ENCODE measurements around the gene LRP5.

The LRP5 gene

DNA sequence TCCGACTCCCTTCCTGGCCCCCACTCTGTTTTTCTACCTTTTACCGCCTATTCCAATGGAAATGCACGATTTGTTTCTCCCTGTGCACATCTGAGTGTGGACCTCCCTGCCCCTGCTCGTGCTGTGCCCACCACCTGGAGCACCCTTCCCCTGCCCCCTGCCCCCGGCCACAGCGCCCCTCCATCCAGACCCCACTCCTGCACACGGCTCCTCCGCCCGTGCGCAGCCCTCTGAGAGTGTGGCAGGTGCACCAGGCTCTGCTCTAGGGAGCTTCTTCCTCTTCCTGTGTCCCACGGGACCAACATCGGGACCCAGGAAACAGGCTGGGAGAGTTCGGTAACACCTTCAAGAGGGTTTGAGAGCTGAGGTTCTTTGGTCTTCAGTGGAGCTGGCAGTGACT lies 62.9 kb downstream of the LRP5 start:
- TF ChIP-seq, protein P1, sequence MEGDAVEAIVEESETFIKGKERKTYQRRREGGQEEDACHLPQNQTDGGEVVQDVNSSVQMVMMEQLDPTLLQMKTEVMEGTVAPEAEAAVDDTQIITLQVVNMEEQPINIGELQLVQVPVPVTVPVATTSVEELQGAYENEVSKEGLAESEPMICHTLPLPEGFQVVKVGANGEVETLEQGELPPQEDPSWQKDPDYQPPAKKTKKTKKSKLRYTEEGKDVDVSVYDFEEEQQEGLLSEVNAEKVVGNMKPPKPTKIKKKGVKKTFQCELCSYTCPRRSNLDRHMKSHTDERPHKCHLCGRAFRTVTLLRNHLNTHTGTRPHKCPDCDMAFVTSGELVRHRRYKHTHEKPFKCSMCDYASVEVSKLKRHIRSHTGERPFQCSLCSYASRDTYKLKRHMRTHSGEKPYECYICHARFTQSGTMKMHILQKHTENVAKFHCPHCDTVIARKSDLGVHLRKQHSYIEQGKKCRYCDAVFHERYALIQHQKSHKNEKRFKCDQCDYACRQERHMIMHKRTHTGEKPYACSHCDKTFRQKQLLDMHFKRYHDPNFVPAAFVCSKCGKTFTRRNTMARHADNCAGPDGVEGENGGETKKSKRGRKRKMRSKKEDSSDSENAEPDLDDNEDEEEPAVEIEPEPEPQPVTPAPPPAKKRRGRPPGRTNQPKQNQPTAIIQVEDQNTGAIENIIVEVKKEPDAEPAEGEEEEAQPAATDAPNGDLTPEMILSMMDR (IDR thresholded peaks at IDR 0.05) = no peak
- H3K36me3 ChIP-seq = peaks cover 0 to 11% (median 0%) of the 10 kb centered on the region in 3 donors
- DNase-seq = peak in 1 of 2 donors; percentile 62
- no peaks in the 10 kb centered on the region for H3K9me3 ChIP-seq
- intact Hi-C loops (cut with DNase I; ENCODE audit: low total_unique reads) = no loop called here
- H3K27me3 ChIP-seq = no peaks in the 10 kb centered on the region
- peak overlapping the region; percentile 91 to 94 for H3K27ac ChIP-seq
- H3K4me3 ChIP-seq = no peak overlapping the region
- peaks cover 16 to 97% (median 83%) of the 10 kb centered on the region in 4 donors for H3K4me1 ChIP-seq

DNA sequence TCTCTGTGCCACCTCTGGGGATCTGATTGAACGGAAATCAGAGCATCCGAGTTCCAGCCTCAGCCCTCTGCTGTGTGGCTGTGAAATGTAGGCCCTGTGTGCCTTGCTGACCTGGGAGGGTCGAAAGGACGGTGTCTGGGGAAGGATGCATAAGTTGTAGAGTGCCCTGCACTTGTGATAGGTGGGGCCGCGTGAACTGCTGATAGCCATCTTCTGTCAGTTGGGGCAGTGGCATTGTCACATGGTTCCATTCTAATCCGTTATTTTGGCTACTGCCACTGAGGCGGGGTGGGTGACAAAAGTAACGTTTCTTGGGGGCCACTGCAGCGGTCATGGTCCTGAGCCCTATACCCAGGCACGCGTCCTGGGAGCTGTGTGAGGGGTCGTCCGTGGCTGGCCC lies 63.4 kb downstream of the LRP5 start:
- Histone ChIP-seq H3K36me3 (peaks cover 0 to 11% (median 0%) of the 10 kb centered on the region in 3 donors), H3K27me3 (no peaks in the 10 kb centered on the region), H3K27ac (peak overlapping the region; percentile 91 to 94), H3K4me1 (peaks cover 14 to 97% (median 83%) of the 10 kb centered on the region in 4 donors), H3K9me3 (no peaks in the 10 kb centered on the region), H3K4me3 (no peak overlapping the region)
- intact Hi-C loops (cut with DNase I; ENCODE audit: low total_unique reads) = no loop called here
- TF ChIP-seq, protein P1 (IDR thresholded peaks at IDR 0.05) = no peak
- no peak for DNase-seq

GRCh38 chr11:68377389-68377795 lies 65.0 kb downstream of the LRP5 start:
- H3K27ac ChIP-seq = peak overlapping the region; percentile 91 to 94
- TF ChIP-seq, protein P1 (IDR thresholded peaks at IDR 0.05) = no peak
- no peaks in the 10 kb centered on the region for H3K27me3 ChIP-seq
- intact Hi-C loops (cut with DNase I; ENCODE audit: low total_unique reads) = no loop called here
- no peak for DNase-seq
- no peaks in the 10 kb centered on the region for H3K9me3 ChIP-seq
- peaks cover 0 to 11% (median 0%) of the 10 kb centered on the region in 3 donors for H3K36me3 ChIP-seq
- H3K4me3 ChIP-seq = no peak overlapping the region
- peaks cover 14 to 97% (median 83%) of the 10 kb centered on the region in 4 donors for H3K4me1 ChIP-seq

- Histone ChIP-seq H3K4me3 (no peak overlapping the region), H3K36me3 (peaks cover 0 to 11% (median 0%) of the 10 kb centered on the region in 3 donors), H3K27ac (peak overlapping the region; percentile 82 to 94), H3K4me1 (peaks cover 12 to 97% (median 82%) of the 10 kb centered on the region in 4 donors), H3K9me3 (no peaks in the 10 kb centered on the region), H3K27me3 (no peaks in the 10 kb centered on the region)
- intact Hi-C loops (cut with DNase I; ENCODE audit: low total_unique reads) = no loop called here
- no peak for DNase-seq
- TF ChIP-seq, protein P1 (IDR thresholded peaks at IDR 0.05) = no peak
Measured at GRCh38 chr11:68379206-68379605, 66.8 kb downstream of the LRP5 start.

GRCh38 chr11:68380786-68381622 lies 68.6 kb downstream of the LRP5 start:
- no peaks in the 10 kb centered on the region for H3K9me3 ChIP-seq
- peaks cover 0 to 82% (median 68%) of the 10 kb centered on the region in 4 donors for H3K4me1 ChIP-seq
- peak; percentile 43 to 82 for DNase-seq
- no peaks in the 10 kb centered on the region for H3K27me3 ChIP-seq
- peaks cover 0 to 12% (median 0%) of the 10 kb centered on the region in 3 donors for H3K36me3 ChIP-seq
- H3K27ac ChIP-seq = peak overlapping the region; percentile 82 to 94
- H3K4me3 ChIP-seq = peak overlapping the region; percentile 8 to 23
- TF ChIP-seq, protein P1 (IDR thresholded peaks at IDR 0.05) = peak in 1 of 2 experiments; percentile 25
- intact Hi-C loops (cut with DNase I; ENCODE audit: low total_unique reads) = loop anchor here (5.0 to 10.0 kb wide), 2 partner anchors 64 to 69 kb away; partner anchors contain the start of gene LRP5

All from tibial artery (tissue), 4 donors.